HEK293 (cell line): ENCODE measurements around the gene PLEKHG4.

Source experiments
- KLF10 ChIP-seq: fragments of 450-650 bp; IDR thresholded peaks from 2 replicates; pipeline ENCODE4 v1.5.1; 2018; ENCODE audit warnings: missing biosample characterization, mild to moderate bottlenecking, missing genetic modification characterization
- KLF16 ChIP-seq: fragments of 450-650 bp; formaldehyde crosslinking; IDR thresholded peaks from 2 replicates; pipeline ENCODE4 v1.5.1; 2017; ENCODE audit warnings: missing biosample characterization, missing genetic modification characterization
- MEIS1 ChIP-seq: sonication (generic); formaldehyde crosslinking; IDR thresholded peaks from 2 replicates; pipeline ENCODE4 v1.8.1; 2022; ENCODE audit warnings: missing genetic modification reagents, mild to moderate bottlenecking, borderline replicate concordance
- PRDM2 ChIP-seq: fragments of 450-650 bp; formaldehyde crosslinking; IDR thresholded peaks from 2 replicates; pipeline ENCODE4 v1.5.1; 2016; ENCODE audit warnings: missing biosample characterization, missing genetic modification characterization, borderline replicate concordance
- PRDM6 ChIP-seq: fragments of 450-650 bp; formaldehyde crosslinking; IDR thresholded peaks from 2 replicates; pipeline ENCODE4 v1.5.1; 2017; ENCODE audit warnings: missing biosample characterization, missing genetic modification characterization
- TCF7L2 ChIP-seq: IDR thresholded peaks from 2 replicates; pipeline ENCODE4 v1.6.1; 2011; ENCODE audit warnings: low read depth, mild to moderate bottlenecking, inconsistent platforms, low read length, moderate library complexity, borderline replicate concordance
- YY2 ChIP-seq: fragments of 450-650 bp; formaldehyde crosslinking; IDR thresholded peaks from 2 replicates; pipeline ENCODE4 v1.5.1; 2016; ENCODE audit warnings: missing biosample characterization, missing genetic modification characterization
- ZBTB20 ChIP-seq: fragments of 450-650 bp; formaldehyde crosslinking; IDR thresholded peaks from 2 replicates; pipeline ENCODE4 v1.5.1; 2016; ENCODE audit warnings: missing biosample characterization, missing genetic modification characterization
- ZFP69B ChIP-seq: fragments of 450-650 bp; formaldehyde crosslinking; IDR thresholded peaks from 2 replicates; pipeline ENCODE4 v1.5.1; 2016; ENCODE audit warnings: missing biosample characterization, missing genetic modification characterization
- ZNF24 ChIP-seq: fragments of 450-650 bp; formaldehyde crosslinking; IDR thresholded peaks from 2 replicates; pipeline ENCODE4 v1.5.1; 2016; ENCODE audit warnings: missing biosample characterization, missing genetic modification characterization
- ZNF292 ChIP-seq: fragments of 450-650 bp; formaldehyde crosslinking; IDR thresholded peaks from 2 replicates; pipeline ENCODE4 v1.5.1; 2016; ENCODE audit warnings: low read depth, missing biosample characterization, missing genetic modification characterization, borderline replicate concordance
- ZNF341 ChIP-seq: fragments of 450-650 bp; formaldehyde crosslinking; IDR thresholded peaks from 2 replicates; pipeline ENCODE4; 2016; ENCODE audit warnings: low read depth, missing biosample characterization, missing genetic modification characterization
- ZNF530 ChIP-seq: fragments of 450-650 bp; formaldehyde crosslinking; IDR thresholded peaks from 2 replicates; pipeline ENCODE4 v1.5.1; 2016; ENCODE audit warnings: low read depth, missing biosample characterization, missing genetic modification characterization
- ZNF571 ChIP-seq: fragments of 450-650 bp; formaldehyde crosslinking; IDR thresholded peaks from 2 replicates; pipeline ENCODE4 v1.5.0; 2017; ENCODE audit warnings: missing biosample characterization, missing genetic modification characterization
- ZNF600 ChIP-seq: fragments of 450-650 bp; formaldehyde crosslinking; IDR thresholded peaks from 2 replicates; pipeline ENCODE4 v1.5.1; 2016; ENCODE audit warnings: missing biosample characterization, missing genetic modification characterization
- ZNF610 ChIP-seq: fragments of 450-650 bp; formaldehyde crosslinking; IDR thresholded peaks from 2 replicates; pipeline ENCODE4 v1.5.1; 2016; ENCODE audit warnings: missing biosample characterization, missing genetic modification characterization, borderline replicate concordance
- ZNF621 ChIP-seq: fragments of 450-650 bp; formaldehyde crosslinking; IDR thresholded peaks from 2 replicates; pipeline ENCODE4 v1.5.1; 2017; ENCODE audit warnings: missing biosample characterization, missing genetic modification characterization
- ZNF626 ChIP-seq: fragments of 450-650 bp; sonication (Bioruptor Pico); formaldehyde crosslinking; IDR thresholded peaks from 2 replicates; pipeline ENCODE4 v1.5.1; 2018; ENCODE audit warnings: missing biosample characterization, missing genetic modification characterization, inconsistent platforms
- ZNF660 ChIP-seq: fragments of 450-650 bp; IDR thresholded peaks from 2 replicates; pipeline ENCODE4 v1.5.1; 2018; ENCODE audit warnings: missing biosample characterization, mild to moderate bottlenecking, missing genetic modification characterization
- ZNF670 ChIP-seq: fragments of 450-650 bp; formaldehyde crosslinking; IDR thresholded peaks from 2 replicates; pipeline ENCODE4 v1.5.1; 2016; ENCODE audit warnings: missing biosample characterization, missing genetic modification characterization, low read depth
- ZNF792 ChIP-seq: fragments of 450-650 bp; formaldehyde crosslinking; IDR thresholded peaks from 2 replicates; pipeline ENCODE4 v1.5.1; 2016; ENCODE audit warnings: missing biosample characterization, missing genetic modification characterization
- ZNF843 ChIP-seq: fragments of 450-650 bp; formaldehyde crosslinking; IDR thresholded peaks from 2 replicates; pipeline ENCODE4 v1.5.1; 2016; ENCODE audit warnings: missing biosample characterization, missing genetic modification characterization
- ZSCAN16 ChIP-seq: fragments of 450-650 bp; formaldehyde crosslinking; IDR thresholded peaks from 2 replicates; pipeline ENCODE4 v1.5.1; 2016; ENCODE audit warnings: missing biosample characterization, missing genetic modification characterization
- ZSCAN23 ChIP-seq: fragments of 450-650 bp; formaldehyde crosslinking; IDR thresholded peaks from 2 replicates; pipeline ENCODE4 v1.5.1; 2016; ENCODE audit warnings: missing biosample characterization, missing genetic modification characterization
- TF ChIP-seq, protein P1 (sequence below): fragments of 450-650 bp; formaldehyde crosslinking; IDR thresholded peaks from 2 replicates; pipeline ENCODE4 v1.5.1; 2016; ENCODE audit warnings: missing biosample characterization, missing genetic modification characterization
- TF ChIP-seq, protein P2 (sequence below): fragments of 450-650 bp; formaldehyde crosslinking; IDR thresholded peaks from 2 replicates; pipeline ENCODE4 v1.5.1; 2016; ENCODE audit warnings: missing biosample characterization, missing genetic modification characterization
- TF ChIP-seq, protein P3 (sequence below): fragments of 450-650 bp; formaldehyde crosslinking; IDR thresholded peaks from 2 replicates; pipeline ENCODE4 v1.5.0; 2017; ENCODE audit warnings: missing biosample characterization, missing genetic modification characterization, borderline replicate concordance

PLEKHG4 gene

GRCh38 chr16:67246081-67246755, 33.1 kb upstream of the PLEKHG4 start (continued):
- TF ChIP-seq PRDM2 (tag by site-specific recombination) (no peak), PRDM6 (no peak), ZNF292 (tag by site-specific recombination) (no peak), ZNF600 (tag by site-specific recombination) (no peak), ZNF530 (tag by site-specific recombination) (no peak), YY2 (no peak; the same call in 1 of the 2 replicates), ZNF843 (peak; percentile 38; the same call in 1 of the 2 replicates), ZBTB20 (tag by site-specific recombination) (peak; percentile 85), ZSCAN23 (tag by site-specific recombination) (no peak), ZSCAN16 (no peak), KLF16 (tag by site-specific recombination) (0 out of 2 replicates have a peak, but pooled peaks have one; percentile 75), ZNF670 (tag by site-specific recombination) (no peak), ZNF792 (tag by site-specific recombination) (no peak), ZNF621 (tag by site-specific recombination) (no peak), TCF7L2 (no peak; the same call in 1 of the 2 replicates), MEIS1 (CRISPR knock-in tag) (no peak), ZNF660 (tag by site-specific recombination) (peak; percentile 69; the same call in 1 of the 2 replicates), ZNF24 (tag by site-specific recombination) (no peak), ZFP69B (tag by site-specific recombination) (no peak), ZNF341 (tag by site-specific recombination) (peak; percentile 95), KLF10 (tag by site-specific recombination) (no peak; the same call in 1 of the 2 replicates), ZNF571 (tag by site-specific recombination) (no peak), ZNF626 (no peak), ZNF610 (tag by site-specific recombination) (no peak; the same call in 1 of the 2 replicates)
- TF ChIP-seq, protein P1, sequence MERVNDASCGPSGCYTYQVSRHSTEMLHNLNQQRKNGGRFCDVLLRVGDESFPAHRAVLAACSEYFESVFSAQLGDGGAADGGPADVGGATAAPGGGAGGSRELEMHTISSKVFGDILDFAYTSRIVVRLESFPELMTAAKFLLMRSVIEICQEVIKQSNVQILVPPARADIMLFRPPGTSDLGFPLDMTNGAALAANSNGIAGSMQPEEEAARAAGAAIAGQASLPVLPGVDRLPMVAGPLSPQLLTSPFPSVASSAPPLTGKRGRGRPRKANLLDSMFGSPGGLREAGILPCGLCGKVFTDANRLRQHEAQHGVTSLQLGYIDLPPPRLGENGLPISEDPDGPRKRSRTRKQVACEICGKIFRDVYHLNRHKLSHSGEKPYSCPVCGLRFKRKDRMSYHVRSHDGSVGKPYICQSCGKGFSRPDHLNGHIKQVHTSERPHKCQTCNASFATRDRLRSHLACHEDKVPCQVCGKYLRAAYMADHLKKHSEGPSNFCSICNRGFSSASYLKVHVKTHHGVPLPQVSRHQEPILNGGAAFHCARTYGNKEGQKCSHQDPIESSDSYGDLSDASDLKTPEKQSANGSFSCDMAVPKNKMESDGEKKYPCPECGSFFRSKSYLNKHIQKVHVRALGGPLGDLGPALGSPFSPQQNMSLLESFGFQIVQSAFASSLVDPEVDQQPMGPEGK (tag by site-specific recombination) = peak; percentile 98
- TF ChIP-seq, protein P2, sequence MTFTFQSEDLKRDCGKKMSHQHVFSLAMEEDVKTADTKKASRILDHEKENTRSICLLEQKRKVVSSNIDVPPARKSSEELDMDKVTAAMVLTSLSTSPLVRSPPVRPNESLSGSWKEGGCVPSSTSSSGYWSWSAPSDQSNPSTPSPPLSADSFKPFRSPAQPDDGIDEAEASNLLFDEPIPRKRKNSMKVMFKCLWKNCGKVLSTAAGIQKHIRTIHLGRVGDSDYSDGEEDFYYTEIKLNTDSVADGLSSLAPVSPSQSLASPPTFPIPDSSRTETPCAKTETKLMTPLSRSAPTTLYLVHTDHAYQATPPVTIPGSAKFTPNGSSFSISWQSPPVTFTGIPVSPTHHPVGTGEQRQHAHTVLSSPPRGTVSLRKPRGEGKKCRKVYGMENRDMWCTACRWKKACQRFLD = no peak
- TF ChIP-seq, protein P3, sequence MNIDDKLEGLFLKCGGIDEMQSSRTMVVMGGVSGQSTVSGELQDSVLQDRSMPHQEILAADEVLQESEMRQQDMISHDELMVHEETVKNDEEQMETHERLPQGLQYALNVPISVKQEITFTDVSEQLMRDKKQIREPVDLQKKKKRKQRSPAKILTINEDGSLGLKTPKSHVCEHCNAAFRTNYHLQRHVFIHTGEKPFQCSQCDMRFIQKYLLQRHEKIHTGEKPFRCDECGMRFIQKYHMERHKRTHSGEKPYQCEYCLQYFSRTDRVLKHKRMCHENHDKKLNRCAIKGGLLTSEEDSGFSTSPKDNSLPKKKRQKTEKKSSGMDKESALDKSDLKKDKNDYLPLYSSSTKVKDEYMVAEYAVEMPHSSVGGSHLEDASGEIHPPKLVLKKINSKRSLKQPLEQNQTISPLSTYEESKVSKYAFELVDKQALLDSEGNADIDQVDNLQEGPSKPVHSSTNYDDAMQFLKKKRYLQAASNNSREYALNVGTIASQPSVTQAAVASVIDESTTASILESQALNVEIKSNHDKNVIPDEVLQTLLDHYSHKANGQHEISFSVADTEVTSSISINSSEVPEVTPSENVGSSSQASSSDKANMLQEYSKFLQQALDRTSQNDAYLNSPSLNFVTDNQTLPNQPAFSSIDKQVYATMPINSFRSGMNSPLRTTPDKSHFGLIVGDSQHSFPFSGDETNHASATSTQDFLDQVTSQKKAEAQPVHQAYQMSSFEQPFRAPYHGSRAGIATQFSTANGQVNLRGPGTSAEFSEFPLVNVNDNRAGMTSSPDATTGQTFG (tag by site-specific recombination) = no peak
